IMR-90 (cell line): ENCODE results near the gene LRRIQ4. TPM values are rescaled to one million over a fixed set of nuclear protein-coding genes. Genes with fewer than 3 reads are reported as not detected.
A peak's percentile ranks its signal among the peaks of the same experiment; 100 is the strongest.

Experiments
- ATAC-seq: fragments of 200-7000 bp; cut with Tn5 transposase; 2 replicates; pipeline ENCODE4 v1.9.1; 2020; ENCODE audit warnings: low read depth, mild to moderate bottlenecking, moderate library complexity
- BruUV-seq: library from RNA; stranded (reverse); fragments of 400-500 nt; replicated peaks from 2 replicates; lab custom pipeline; 2021; lab: Mats Ljungman, UMichigan
- CTCF ChIA-PET: fragments of 300-600 bp; formaldehyde crosslinking; extraction: SDS; loops from one replicate; lab custom pipeline; 2021; ENCODE audit warnings: antibody characterized with exemption; lab: Yijun Ruan, JAX
- POLR2A ChIA-PET: fragments of 300-600 bp; sonication (Branson Sonifier 250); formaldehyde crosslinking; loops from one replicate; lab custom pipeline; 2022; ENCODE audit warnings: antibody characterized with exemption; ENCODE audit not compliant: unreplicated experiment; lab: Charles Lee
- DNase-seq: peaks from one replicate; pipeline ENCODE4 v3.0.0; 2013
- H2AFZ ChIP-seq: replicated peaks from 2 replicates; pipeline ENCODE3; 2013; ENCODE audit warnings: low read length, mild to moderate bottlenecking; ENCODE audit not compliant: poor library complexity
- H2AK5ac ChIP-seq: 2 replicates; pipeline ENCODE4 v1.6.1; 2013; ENCODE audit warnings: low read depth, low read length, inconsistent platforms
- H2AK9ac ChIP-seq: replicated peaks from 2 replicates; pipeline ENCODE3; 2013; ENCODE audit warnings: mild to moderate bottlenecking, low read depth, low read length, moderate library complexity; ENCODE audit not compliant: poor library complexity
- H2BK120ac ChIP-seq: 2 replicates; pipeline ENCODE4 v1.6.1; 2013; ENCODE audit warnings: low read depth, low read length, inconsistent platforms
- H2BK15ac ChIP-seq: 3 replicates; pipeline ENCODE4 v1.6.1; 2013; ENCODE audit warnings: low read depth, low read length, inconsistent platforms
- H2BK20ac ChIP-seq: 2 replicates; pipeline ENCODE4 v1.6.1; 2013; ENCODE audit warnings: low read depth, mild to moderate bottlenecking, inconsistent platforms, low read length, moderate library complexity
- H2BK5ac ChIP-seq: 2 replicates; pipeline ENCODE4 v1.6.1; 2013; ENCODE audit warnings: mild to moderate bottlenecking, low read depth, low read length, inconsistent platforms; ENCODE audit not compliant: poor library complexity, severe bottlenecking
- H3K14ac ChIP-seq: replicated peaks from 2 replicates; pipeline ENCODE4 v1.6.1; 2013; ENCODE audit warnings: low read depth, low read length, inconsistent platforms
- H3K18ac ChIP-seq: 2 replicates; pipeline ENCODE4 v1.6.1; 2013; ENCODE audit warnings: low read depth, low read length, control low read depth
- H3K23ac ChIP-seq: 2 replicates; pipeline ENCODE4 v1.6.1; 2013; ENCODE audit warnings: low read depth, low read length, inconsistent platforms
- H3K27ac ChIP-seq: 2 replicates; pipeline ENCODE4 v1.5.1; 2013; ENCODE audit warnings: mild to moderate bottlenecking, control low read depth, low read length; ENCODE audit not compliant: insufficient read depth
- H3K27me3 ChIP-seq: 2 replicates; pipeline ENCODE4 v1.6.1; 2013; ENCODE audit warnings: low read length; ENCODE audit not compliant: control insufficient read depth, insufficient read depth
- H3K36me3 ChIP-seq: 2 replicates; pipeline ENCODE4 v1.6.1; 2013; ENCODE audit warnings: low read length, mixed read lengths; ENCODE audit not compliant: control insufficient read depth, insufficient read depth
- H3K4ac ChIP-seq: 2 replicates; pipeline ENCODE4 v1.6.1; 2013; ENCODE audit warnings: low read depth, low read length, inconsistent platforms
- H3K4me1 ChIP-seq: 2 replicates; pipeline ENCODE4 v1.6.1; 2013; ENCODE audit warnings: low read length, mixed read lengths; ENCODE audit not compliant: control insufficient read depth, insufficient read depth
- H3K4me2 ChIP-seq: 2 replicates; pipeline ENCODE4 v1.6.1; 2013; ENCODE audit warnings: low read depth, mild to moderate bottlenecking, control low read depth, low read length, moderate library complexity
- H3K4me3 ChIP-seq: 2 replicates; pipeline ENCODE4 v1.5.1; 2013; ENCODE audit warnings: low read depth, mild to moderate bottlenecking, control low read depth, low read length, moderate library complexity; ENCODE audit not compliant: insufficient read depth
- H3K56ac ChIP-seq: 2 replicates; pipeline ENCODE4 v1.6.1; 2013; ENCODE audit warnings: low read length, inconsistent platforms; ENCODE audit not compliant: insufficient read depth; ENCODE audit errors: extremely low read depth
- H3K79me1 ChIP-seq, 2 experiments: 2 replicates each; pipeline ENCODE4 v1.6.1; 2013; ENCODE audit warnings: low read length in 2 of 2, inconsistent platforms in 1 of 2, low read depth in 1 of 2
- H3K9ac ChIP-seq: 2 replicates; pipeline ENCODE4 v1.6.1; 2013; ENCODE audit warnings: low read depth, low read length, control low read depth
- H3K9me1 ChIP-seq: 2 replicates; pipeline ENCODE4 v1.6.1; 2013; ENCODE audit warnings: low read length, inconsistent platforms; ENCODE audit not compliant: insufficient read depth
- H3K9me3 ChIP-seq: 2 replicates; pipeline ENCODE4 v1.6.1; 2013; ENCODE audit warnings: low read length; ENCODE audit not compliant: control insufficient read depth, insufficient read depth
- H4K20me1 ChIP-seq: 2 replicates; pipeline ENCODE4 v1.6.1; 2013; ENCODE audit warnings: low read length, inconsistent platforms; ENCODE audit not compliant: insufficient read depth
- H4K5ac ChIP-seq: 2 replicates; pipeline ENCODE4 v1.6.1; 2013; ENCODE audit warnings: mild to moderate bottlenecking, low read depth, low read length, control low read depth
- H4K8ac ChIP-seq, 2 experiments: 2 replicates each; pipeline ENCODE4 v1.6.1; 2013; ENCODE audit warnings: low read depth in 2 of 2, low read length in 2 of 2, control low read depth in 1 of 2, inconsistent platforms in 1 of 2
- H4K91ac ChIP-seq: 2 replicates; pipeline ENCODE4 v1.6.1; 2013; ENCODE audit warnings: low read depth, low read length, inconsistent platforms; ENCODE audit not compliant: insufficient read depth
- MXI1 ChIP-seq: IDR thresholded peaks from 2 replicates; pipeline ENCODE4 v1.6.1; 2012; ENCODE audit warnings: low read depth, mild to moderate bottlenecking, low read length, moderate library complexity, borderline replicate concordance
- SMC3 ChIP-seq: fragments of 150-350 bp; IDR thresholded peaks from 2 replicates; pipeline ENCODE4 v1.6.1; 2016; ENCODE audit warnings: low read depth, mild to moderate bottlenecking, antibody characterized with exemption, low read length, moderate library complexity
- WGBS, 2 experiments: methylation state at CpG; one replicate each; pipeline versions ENCODE4 v1.1.5 to v1.1.7; 2013; ENCODE audit warnings: missing lambda C conversion rate in 2 of 2; ENCODE audit not compliant: insufficient read length in 1 of 2; ENCODE audit errors: extremely low coverage in 2 of 2; 5-methylcytosine and 5-hydroxymethylcytosine counted together
- dilution Hi-C: fragments of 300-500 bp; cut with HindIII; formaldehyde crosslinking; loops from one replicate; pipeline ENCODE4 v1.14.3; 2018; ENCODE audit warnings: low sequenced_read_pairs; ENCODE audit not compliant: unreplicated experiment
- in situ Hi-C: fragments of 300-500 bp; cut with MboI; formaldehyde crosslinking; loops from 3 replicates; pipeline ENCODE4 v1.14.3; 2019; ENCODE audit warnings: low sequenced_read_pairs, inconsistent platforms, mixed read lengths
- intact Hi-C: fragments of 100-400 bp; cut with micrococcal nuclease; formaldehyde crosslinking; loops from 2 replicates; pipeline ENCODE4 v1.10.0; 2022
- polyA plus RNA-seq, 3 experiments: library from polyadenylated mRNA; depleted of rRNA; stranded (reverse); fragments of >200 nt; gene quantifications; 2 replicates each; pipeline ENCODE4 v1.2.3, GENCODE V29; 2012; ENCODE audit warnings: low replicate concordance in 1 of 3
- total RNA-seq: library from RNA; depleted of rRNA; stranded (reverse); fragments of >200 nt; gene quantifications from 2 replicates; pipeline ENCODE4 v1.2.3, GENCODE V29; 2012

The LRRIQ4 gene
- total and polyA plus RNA-seq, 2 of the 4 experiments (the other 2 are of a cell fraction): not detected

DNA sequence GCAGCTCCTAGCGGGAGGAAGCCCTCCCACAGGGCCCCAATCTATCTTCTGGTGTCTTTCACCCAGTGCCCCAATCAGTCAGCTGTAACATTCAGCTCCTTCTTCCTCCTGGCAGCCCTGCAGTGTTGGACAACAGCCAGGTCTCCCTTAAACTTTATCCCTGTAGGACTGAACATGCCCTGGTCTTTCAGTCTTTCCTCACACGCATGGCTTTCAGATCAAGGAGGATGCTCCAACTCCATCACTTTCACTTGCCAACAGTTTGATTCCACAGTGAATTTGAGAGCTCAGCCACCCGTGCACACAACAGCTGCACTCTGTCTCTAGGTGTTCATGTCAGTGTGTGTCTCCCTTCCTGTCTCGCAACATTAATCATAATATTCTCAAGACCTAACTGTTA, 28.5 kb downstream of the LRRIQ4 start:
- Histone ChIP-seq H3K23ac (no peak overlapping the region), H4K5ac (no peak overlapping the region), H3K9me1 (0 out of 2 replicates have a peak, but pooled peaks cover 4% of the 10 kb centered on the region), H3K9me3 (no peaks in the 10 kb centered on the region), H2AK5ac (no peak overlapping the region), H3K4ac (no peak overlapping the region), H3K18ac (no peak overlapping the region), H3K14ac (no peak overlapping the region), H3K4me1 (peaks cover 5% of the 10 kb centered on the region), H4K8ac (no peak overlapping the region), H2BK20ac (no peak overlapping the region), H3K9ac (no peak overlapping the region), H2BK120ac (no peak overlapping the region; the same call in 1 of the 2 replicates), H3K27ac (no peak overlapping the region), H3K4me3 (no peak overlapping the region), H2BK5ac (no peak overlapping the region), H2BK15ac (no peak overlapping the region), H3K27me3 (no peaks in the 10 kb centered on the region), H2AFZ (peak overlapping the region; percentile 9), H3K4me2 (no peak overlapping the region), H4K20me1 (no peaks in the 10 kb centered on the region), H4K91ac (no peak overlapping the region), H3K79me1 (no peaks in the 10 kb centered on the region), H3K36me3 (no peaks in the 10 kb centered on the region), H2AK9ac (no peak overlapping the region), H3K56ac (no peak overlapping the region)
- BruUV-seq: no TSS peak
- ATAC-seq (no peak), DNase-seq (no peak)
- intact Hi-C loops (no loop called here), dilution Hi-C loops (no loop called here), in situ Hi-C loops (no loop called here)
- CTCF ChIA-PET: no interaction called here
- POLR2A ChIA-PET: no interaction called here
- TF ChIP-seq MXI1 (no peak), SMC3 (no peak)
- 38% methylated on average over 1 of the region's 4 CpGs; no CpG with 5 or more reads in 1 of the 2 experiments for WGBS, 2 experiments
